Activated CD8-positive, alpha-beta memory T cell treated with anti-CD3 and anti-CD28 coated beads for 4 hours (primary cell): ENCODE results near the gene CARS1.

Experiments used
- DNase-seq, 2 donors: peaks; one replicate each; pipeline ENCODE4 v3.0.0-alpha.2; 2020; ENCODE audit warnings: low read depth in 2 of 2

The CARS1 gene

DNA sequence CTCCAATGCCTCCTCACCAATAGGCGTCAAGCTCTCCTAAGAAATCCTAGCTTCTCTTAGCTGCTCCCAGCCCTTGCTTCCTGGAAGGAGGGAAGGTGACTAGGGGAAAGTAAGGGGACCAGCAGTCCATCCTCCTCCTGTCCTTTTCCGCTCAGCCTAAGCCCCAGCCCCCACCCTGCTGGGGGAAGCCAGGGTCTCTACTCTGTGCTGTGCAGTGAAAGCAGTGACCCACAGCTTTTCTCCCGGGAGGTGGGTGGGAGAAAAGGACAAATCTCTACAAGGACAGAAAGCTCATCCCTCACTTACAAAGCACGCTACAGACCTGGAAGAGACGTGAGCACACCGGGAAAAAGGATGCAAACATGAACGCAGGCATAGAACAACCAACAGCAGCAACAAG is 97.1 kb downstream of the CARS1 start:
- DNase-seq: no peak

DNA sequence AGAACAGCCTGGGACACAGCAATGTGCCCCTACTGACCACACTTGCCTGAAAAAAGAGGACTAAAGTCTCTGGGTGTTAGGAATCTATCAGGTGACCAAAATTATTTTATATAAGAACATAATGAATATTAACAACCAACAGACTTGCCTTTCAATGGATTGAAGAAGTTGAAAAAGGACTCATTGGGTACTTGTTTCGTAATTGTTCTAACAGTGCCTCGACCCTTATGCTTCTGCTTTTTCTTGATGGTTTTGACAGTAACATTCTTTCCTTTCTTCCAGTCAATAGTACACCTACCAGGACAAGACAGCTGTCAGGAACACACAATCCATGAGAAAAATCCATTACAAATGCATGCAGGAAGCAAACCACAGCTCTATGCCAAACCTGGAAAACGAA is 99.0 kb downstream of the CARS1 start:
- DNase-seq: no peak

DNA sequence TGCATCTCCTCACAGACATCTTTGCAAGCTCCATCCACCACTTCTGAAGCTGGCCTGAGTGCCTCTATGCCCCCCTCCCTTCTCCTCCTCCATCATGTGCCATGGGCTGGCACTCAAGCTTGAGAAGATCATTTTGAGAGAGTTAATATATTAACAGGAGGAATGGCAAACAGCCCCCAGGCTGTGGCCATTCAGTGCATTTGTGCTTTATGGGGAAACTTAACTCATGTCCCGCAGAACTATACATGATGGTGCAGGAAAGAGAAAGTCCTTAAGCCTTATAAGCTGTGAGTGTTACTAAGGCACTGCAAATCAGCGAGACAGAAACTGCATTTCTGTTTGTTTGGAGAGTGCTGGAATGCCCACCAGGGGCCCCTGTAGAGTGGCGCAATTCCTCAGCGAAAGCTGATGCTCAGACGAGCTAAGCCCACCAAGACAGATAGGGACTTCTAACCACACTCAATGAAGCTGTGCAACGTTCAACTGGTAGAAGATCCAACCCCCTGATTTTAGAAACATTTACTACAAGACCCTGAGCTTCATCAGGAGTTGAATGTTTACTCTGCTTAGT is 101.2 kb downstream of the CARS1 start:
- no peak for DNase-seq

DNA sequence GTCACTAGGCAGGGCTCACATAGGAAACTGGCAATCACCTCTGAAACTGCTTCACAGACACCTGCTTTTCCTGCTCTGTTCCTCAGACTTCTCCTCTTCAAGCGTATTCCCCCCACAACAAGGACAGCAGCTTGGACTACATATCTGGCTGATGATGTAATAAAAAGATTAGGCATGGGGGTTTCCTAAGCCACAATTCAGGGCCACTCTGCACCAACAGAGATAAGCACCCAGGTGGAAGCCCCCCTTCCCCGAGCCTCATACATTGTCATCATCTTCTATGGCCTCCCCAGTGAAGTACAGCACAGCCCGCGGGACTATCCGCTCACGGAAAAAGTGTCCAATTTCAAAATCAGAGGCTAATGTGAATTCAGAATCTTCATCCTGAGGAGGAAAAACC is 103.0 kb downstream of the CARS1 start:
- DNase-seq: no peak

DNA sequence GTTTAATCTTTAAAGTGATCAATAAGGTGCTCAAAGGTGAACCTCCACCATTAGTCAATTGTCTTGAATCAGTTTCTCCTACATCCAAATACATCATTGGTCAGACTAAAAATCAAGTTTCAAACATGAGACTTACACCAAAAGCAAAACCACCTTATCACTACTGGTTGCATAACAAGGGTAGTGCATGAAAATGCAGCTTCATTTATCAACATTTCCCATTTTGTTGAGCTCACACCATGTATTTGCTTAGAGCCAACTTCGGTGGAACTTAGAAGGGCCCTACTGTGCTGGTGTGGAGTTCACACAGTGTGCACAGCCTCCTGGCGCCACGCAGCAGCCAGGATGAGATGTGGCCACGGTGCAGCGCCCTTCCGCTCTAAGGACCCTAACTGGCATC is 104.9 kb downstream of the CARS1 start:
- no peak for DNase-seq

DNA sequence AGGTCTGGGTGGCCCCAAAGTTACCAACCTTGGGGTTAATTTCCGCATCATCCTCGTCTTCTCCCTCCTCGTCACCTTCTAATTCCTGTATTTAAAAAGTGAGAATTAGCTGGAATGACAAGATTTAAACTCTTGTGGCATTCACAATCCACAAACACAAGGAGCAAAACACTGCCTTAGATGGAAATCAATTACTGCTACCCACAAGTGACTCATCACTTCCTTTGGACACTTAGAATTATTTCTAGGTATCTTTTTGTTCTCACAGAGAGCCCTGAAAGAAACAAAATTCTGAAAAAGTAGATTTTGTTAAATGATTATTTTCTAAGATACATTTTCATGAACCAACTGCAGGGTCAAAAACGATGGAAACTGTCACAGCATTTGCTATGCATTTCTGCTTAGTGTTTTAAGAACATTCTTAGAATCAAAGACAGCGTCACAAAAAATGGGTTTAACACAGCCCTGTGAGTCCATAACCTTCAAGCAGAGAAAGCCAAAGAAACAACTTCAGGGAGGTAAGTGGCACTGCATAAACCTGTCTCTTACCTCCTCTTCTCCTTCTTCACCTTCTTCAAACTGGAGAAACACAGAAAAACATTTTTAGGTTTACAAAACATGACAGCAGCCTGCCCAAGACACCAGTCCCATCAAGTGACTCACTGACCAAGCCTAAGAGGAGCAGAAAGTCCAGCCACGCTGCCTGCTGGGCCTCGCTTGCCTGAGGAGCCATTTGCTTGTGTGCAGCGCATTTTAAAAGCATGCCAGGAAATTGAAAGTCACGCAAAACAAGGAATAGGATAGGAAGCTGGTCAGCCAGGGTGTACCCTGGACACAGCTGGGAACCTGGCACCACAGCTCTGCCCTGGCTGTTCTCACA is 105.8 kb downstream of the CARS1 start:
- DNase-seq: no peak
